DND-41 (cell line): Measurements from ENCODE around the gene ELAVL1.

ENCODE experiments used
- ATAC-seq: fragments of 200-7000 bp; cut with Tn5 transposase; 3 replicates; pipeline ENCODE4 v1.9.1; 2021; ENCODE audit warnings: low read depth; ENCODE audit not compliant: insufficient read depth
- DNase-seq: peaks from one replicate; pipeline ENCODE4 v3.0.0-alpha.2; 2020
- H2AFZ ChIP-seq: 2 replicates; pipeline ENCODE4 v1.6.0; 2012; ENCODE audit warnings: low read depth, low read length
- H3K27ac ChIP-seq: 2 replicates; pipeline ENCODE4 v1.5.1; 2012; ENCODE audit warnings: low read length, inconsistent platforms
- H3K27me3 ChIP-seq: fragments of 200-600 bp; sonication (generic); 2 replicates; pipeline ENCODE4 v1.6.0; 2012; ENCODE audit warnings: low read length, mild to moderate bottlenecking, inconsistent platforms; ENCODE audit not compliant: insufficient read depth, poor library complexity
- H3K36me3 ChIP-seq: 2 replicates; pipeline ENCODE4 v1.5.1; 2012; ENCODE audit warnings: low read length, inconsistent platforms; ENCODE audit not compliant: insufficient read depth
- H3K4me1 ChIP-seq: 2 replicates; pipeline ENCODE4 v1.5.1; 2012; ENCODE audit warnings: mild to moderate bottlenecking, low read length; ENCODE audit not compliant: insufficient read depth
- H3K4me2 ChIP-seq: 2 replicates; pipeline ENCODE4 v1.6.0; 2012; ENCODE audit warnings: mild to moderate bottlenecking, moderate library complexity, low read length, inconsistent platforms; ENCODE audit not compliant: insufficient read depth
- H3K4me3 ChIP-seq, 2 experiments: fragments of 200-600 bp in 1 of 2; shearing (Covaris generic) in 1 of 2; 2 replicates each; pipeline ENCODE4 v1.5.1; 2012 to 2016; ENCODE audit warnings: inconsistent platforms in 2 of 2, low read length in 2 of 2, mild to moderate bottlenecking in 2 of 2, low read depth in 1 of 2, moderate library complexity in 1 of 2
- H3K79me2 ChIP-seq: 2 replicates; pipeline ENCODE4 v1.6.0; 2012; ENCODE audit warnings: low read length, inconsistent platforms; ENCODE audit not compliant: insufficient read depth
- H3K9ac ChIP-seq: 2 replicates; pipeline ENCODE4 v1.6.0; 2012; ENCODE audit warnings: low read depth, mild to moderate bottlenecking, inconsistent platforms, low read length, moderate library complexity
- H3K9me3 ChIP-seq: 2 replicates; pipeline ENCODE4 v1.5.1; 2012; ENCODE audit warnings: low read length, moderate library complexity, mild to moderate bottlenecking, inconsistent platforms; ENCODE audit not compliant: insufficient read depth, severe bottlenecking
- H4K20me1 ChIP-seq: 2 replicates; pipeline ENCODE4 v1.6.0; 2012; ENCODE audit warnings: low read length; ENCODE audit not compliant: insufficient read depth
- EZH2 ChIP-seq: IDR thresholded peaks from 3 replicates; pipeline ENCODE4 v1.6.1; 2012; ENCODE audit warnings: borderline replicate concordance, low read depth, mild to moderate bottlenecking, moderate library complexity, low read length, inconsistent platforms; ENCODE audit not compliant: severe bottlenecking
- TF ChIP-seq, protein P1 (sequence below): IDR thresholded peaks from 2 replicates; pipeline ENCODE4 v1.5.1; 2012; ENCODE audit warnings: borderline replicate concordance, low read length, moderate library complexity, mild to moderate bottlenecking; ENCODE audit not compliant: poor library complexity, severe bottlenecking; ENCODE audit errors: extremely low read depth

The ELAVL1 gene

DNA sequence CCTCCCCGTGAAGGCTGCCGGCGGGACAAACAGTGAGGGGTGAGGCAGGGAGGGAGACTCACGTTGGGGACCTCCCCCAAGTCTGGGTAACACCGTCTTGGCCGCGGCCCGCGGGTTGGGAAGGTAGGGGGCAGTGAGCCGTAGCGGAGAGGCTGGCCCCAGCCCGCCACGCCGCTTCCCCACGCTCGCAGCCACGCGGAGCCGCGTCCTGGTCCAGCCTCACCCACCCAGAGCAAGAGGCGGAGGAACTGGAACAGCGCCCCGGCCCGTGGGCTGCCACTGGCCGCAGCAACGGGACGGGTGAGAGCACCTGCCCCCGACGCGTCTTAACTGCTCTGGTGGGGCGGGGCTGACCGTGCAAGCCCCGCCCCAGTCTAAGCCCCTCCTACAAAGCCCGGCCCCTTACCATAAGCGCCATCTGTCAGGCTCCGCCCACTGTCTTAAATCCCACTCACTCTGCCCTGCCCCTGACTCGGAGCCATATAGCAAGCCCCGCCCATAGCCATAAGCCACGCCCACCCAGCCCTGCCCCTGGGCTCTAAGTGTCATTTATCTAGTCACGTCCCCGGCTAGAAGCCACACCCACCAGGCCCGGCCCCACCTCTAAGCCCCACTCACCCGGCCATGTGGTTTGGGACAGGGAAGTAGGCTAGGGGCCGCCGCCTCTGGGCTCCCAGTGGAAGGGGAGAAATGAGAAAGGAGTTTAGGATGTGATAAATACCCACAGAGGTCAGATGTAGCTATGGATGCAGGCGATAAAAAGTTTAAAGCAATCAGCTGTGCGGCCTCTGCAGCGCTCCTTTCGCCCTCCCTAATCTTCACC lies 45.0 kb upstream of the ELAVL1 start:
- Histone ChIP-seq H3K4me3 (no peak overlapping the region), H3K9ac (no peak overlapping the region), H3K9me3 (no peaks in the 10 kb centered on the region), H4K20me1 (no peaks in the 10 kb centered on the region), H3K27ac (no peak overlapping the region), H3K79me2 (no peaks in the 10 kb centered on the region), H3K4me1 (peaks cover 7% of the 10 kb centered on the region), H2AFZ (no peak overlapping the region), H3K36me3 (no peaks in the 10 kb centered on the region), H3K27me3 (no peaks in the 10 kb centered on the region), H3K4me2 (no peak overlapping the region)
- no peak for TF ChIP-seq EZH2
- TF ChIP-seq, protein P1, sequence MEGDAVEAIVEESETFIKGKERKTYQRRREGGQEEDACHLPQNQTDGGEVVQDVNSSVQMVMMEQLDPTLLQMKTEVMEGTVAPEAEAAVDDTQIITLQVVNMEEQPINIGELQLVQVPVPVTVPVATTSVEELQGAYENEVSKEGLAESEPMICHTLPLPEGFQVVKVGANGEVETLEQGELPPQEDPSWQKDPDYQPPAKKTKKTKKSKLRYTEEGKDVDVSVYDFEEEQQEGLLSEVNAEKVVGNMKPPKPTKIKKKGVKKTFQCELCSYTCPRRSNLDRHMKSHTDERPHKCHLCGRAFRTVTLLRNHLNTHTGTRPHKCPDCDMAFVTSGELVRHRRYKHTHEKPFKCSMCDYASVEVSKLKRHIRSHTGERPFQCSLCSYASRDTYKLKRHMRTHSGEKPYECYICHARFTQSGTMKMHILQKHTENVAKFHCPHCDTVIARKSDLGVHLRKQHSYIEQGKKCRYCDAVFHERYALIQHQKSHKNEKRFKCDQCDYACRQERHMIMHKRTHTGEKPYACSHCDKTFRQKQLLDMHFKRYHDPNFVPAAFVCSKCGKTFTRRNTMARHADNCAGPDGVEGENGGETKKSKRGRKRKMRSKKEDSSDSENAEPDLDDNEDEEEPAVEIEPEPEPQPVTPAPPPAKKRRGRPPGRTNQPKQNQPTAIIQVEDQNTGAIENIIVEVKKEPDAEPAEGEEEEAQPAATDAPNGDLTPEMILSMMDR: no peak
- DNase-seq (peak; percentile 30), ATAC-seq (peak; percentile 29; the same call in 1 of the 3 replicates)

DNA sequence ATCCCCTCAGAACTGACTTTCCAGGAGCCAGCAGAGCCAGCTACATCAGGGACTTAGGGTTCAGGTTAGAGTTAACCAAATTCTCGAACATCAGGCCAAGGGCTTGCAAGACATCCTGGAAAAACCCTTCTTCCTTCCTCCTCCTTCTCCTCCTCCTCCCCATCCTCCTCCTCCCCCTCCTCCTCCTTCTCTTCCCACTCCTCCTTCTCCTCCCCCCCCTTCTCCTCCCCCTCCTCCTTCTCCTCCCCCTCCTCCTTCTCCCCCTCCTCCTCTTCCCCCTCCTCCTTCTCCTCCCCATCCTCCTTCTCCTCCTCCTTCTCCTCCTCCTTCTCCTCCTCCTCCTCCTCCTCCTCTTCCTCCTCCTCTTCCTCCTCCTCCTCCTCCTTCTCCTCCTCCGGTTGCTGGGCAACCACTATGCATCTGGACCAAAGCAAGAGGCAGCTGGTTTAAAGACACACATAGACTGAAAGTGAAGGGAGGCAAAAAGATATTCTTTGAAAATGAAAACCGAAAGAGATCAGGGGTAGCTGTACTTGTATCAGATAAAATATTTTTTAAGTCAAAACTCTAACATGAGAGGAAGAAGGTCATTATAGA lies 41.2 kb upstream of the ELAVL1 start:
- H3K27me3 ChIP-seq: no peaks in the 10 kb centered on the region
- no peaks in the 10 kb centered on the region; the same call in 1 of the 2 replicates for H3K4me1 ChIP-seq
- TF ChIP-seq, protein P1: no peak
- no peak for TF ChIP-seq EZH2
- no peak overlapping the region for H3K9ac ChIP-seq
- H3K4me2 ChIP-seq: no peak overlapping the region
- H3K4me3 ChIP-seq: no peak overlapping the region
- H3K36me3 ChIP-seq: no peaks in the 10 kb centered on the region
- no peaks in the 10 kb centered on the region for H3K79me2 ChIP-seq
- H4K20me1 ChIP-seq: no peaks in the 10 kb centered on the region
- H3K27ac ChIP-seq: no peak overlapping the region
- no peak overlapping the region for H2AFZ ChIP-seq
- DNase-seq: peak; percentile 28
- H3K9me3 ChIP-seq: no peaks in the 10 kb centered on the region
- ATAC-seq: no peak

DNA sequence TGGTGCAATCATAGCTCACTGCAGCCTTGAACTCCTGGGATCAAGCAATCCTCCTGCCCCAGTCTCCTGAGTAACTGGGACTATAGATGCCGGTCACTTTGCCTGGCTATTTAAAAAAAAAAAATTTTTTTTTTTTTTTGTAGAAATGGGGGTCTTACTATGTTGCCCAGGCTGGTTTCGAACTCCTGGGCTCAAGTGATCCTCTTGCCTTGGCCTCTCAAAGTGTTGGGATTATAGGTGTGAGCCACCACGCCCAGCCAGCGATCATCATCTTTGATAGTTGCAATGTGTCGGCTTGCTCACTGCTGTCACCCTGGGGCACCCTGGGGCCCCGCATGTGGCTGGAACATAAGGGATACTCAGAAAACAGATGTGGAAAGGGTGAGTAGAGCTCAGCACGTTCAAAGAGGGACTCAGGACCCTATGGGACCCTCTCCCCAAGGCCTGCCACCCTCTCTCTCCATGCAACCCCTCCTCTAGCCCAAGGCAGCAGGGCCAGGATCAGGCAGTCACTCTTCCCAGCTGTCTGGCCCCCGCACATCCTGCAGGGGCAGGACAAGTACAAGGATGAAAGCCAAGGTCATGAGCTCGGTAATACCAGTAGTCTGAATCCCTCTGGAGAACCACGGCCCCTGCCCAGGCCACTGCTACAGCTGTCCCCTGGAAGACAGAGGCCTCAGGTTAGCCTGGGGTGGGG lies 40.6 kb upstream of the ELAVL1 start:
- no peaks in the 10 kb centered on the region for H3K4me1 ChIP-seq
- no peaks in the 10 kb centered on the region for H4K20me1 ChIP-seq
- H3K9ac ChIP-seq: no peak overlapping the region
- no peaks in the 10 kb centered on the region for H3K36me3 ChIP-seq
- TF ChIP-seq, protein P1: no peak
- no peak for TF ChIP-seq EZH2
- no peak overlapping the region for H2AFZ ChIP-seq
- H3K9me3 ChIP-seq: no peaks in the 10 kb centered on the region
- H3K27me3 ChIP-seq: no peaks in the 10 kb centered on the region
- no peak for ATAC-seq
- no peaks in the 10 kb centered on the region for H3K79me2 ChIP-seq
- no peak for DNase-seq
- no peak overlapping the region for H3K4me2 ChIP-seq
- no peak overlapping the region for H3K4me3 ChIP-seq
- H3K27ac ChIP-seq: no peak overlapping the region
